ENCODE data around the gene STAB2.

Gene STAB2

DNA sequence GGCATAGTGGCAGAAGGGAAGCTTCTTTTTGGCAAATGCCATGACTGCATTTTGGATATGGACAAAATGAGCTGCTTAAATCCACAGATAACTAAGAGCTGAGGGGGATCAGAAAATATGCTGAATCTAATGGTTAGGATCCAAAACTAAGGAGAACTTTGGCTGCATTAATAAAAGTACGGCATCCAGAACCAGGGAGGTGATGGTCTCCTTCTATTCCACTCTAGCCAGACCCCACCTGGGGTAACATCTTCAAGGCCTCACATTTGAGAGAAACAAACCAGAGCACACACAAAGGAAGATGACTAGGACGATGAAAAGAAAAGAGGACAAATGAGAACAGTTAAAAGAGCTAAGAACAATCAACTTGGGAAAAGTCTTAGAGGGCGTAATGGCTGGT, 226.4 kb downstream of the STAB2 start:
- H3K4me3 ChIP-seq (ENCODE audit: low read length) = no peak overlapping the region
- DNase-seq (ENCODE audit: low read depth) = no peak
- no peak for TF ChIP-seq CTCF (conservative IDR thresholded peaks at IDR 0.05; ENCODE audit: low read length)

DNA sequence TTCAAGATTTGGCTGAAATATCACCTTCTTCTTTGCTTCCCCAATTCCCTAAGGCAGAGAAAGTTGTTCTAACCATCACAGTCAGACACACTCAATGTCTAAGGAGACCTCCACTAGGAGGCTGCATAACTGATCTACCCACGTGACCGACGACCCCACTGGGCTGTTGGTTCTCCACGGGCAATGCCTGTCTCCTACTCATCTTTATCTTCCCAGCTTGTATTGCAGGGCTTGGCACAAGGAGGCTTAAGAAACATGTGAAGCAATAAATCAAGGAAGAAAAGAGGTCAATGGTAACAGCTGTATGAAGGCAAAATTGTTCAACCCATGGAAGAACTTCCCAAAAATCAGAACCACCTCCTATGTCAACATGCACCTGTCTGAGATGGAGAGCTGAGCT, 226.9 kb downstream of the STAB2 start:
- H3K4me3 ChIP-seq (ENCODE audit: low read length) = no peak overlapping the region
- no peak for TF ChIP-seq CTCF (conservative IDR thresholded peaks at IDR 0.05; ENCODE audit: low read length)
- no peak for DNase-seq (ENCODE audit: low read depth)

DNA sequence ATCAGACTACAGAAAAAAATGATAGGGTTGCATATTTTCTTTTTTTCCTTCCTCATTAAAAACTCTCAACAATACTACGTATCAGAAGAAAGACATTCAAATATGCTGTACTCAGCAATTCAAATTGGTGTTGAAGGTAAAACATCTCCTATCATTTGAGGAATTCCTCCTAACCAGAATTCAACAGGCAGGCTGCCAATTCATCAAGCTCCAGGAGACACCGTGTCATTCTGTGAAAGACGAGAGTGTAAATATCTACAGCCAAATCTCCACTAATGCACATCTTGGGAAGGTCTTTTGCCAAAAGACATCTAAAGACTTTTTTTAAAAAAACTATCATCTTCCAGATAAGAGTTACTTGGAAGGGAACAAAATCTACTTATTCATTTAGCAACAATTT, 227.4 kb downstream of the STAB2 start:
- DNase-seq (ENCODE audit: low read depth) = no peak
- H3K4me3 ChIP-seq (ENCODE audit: low read length) = no peak overlapping the region
- no peak for TF ChIP-seq CTCF (conservative IDR thresholded peaks at IDR 0.05; ENCODE audit: low read length)
